GM19043 (cell line): Measurements from ENCODE around the gene CHKB.
"Not testable (repeated sequence)": the region's sequence is repeated elsewhere in the genome, so short reads cannot be mapped to it uniquely, and the experiment has no call there.

Experiments used
- ATAC-seq: cut with Tn5 transposase; IDR thresholded peaks from one replicate; pipeline ENCODE4 v1.9.1; 2021; ENCODE audit warnings: low read depth; ENCODE audit not compliant: unreplicated experiment

Gene CHKB

DNA sequence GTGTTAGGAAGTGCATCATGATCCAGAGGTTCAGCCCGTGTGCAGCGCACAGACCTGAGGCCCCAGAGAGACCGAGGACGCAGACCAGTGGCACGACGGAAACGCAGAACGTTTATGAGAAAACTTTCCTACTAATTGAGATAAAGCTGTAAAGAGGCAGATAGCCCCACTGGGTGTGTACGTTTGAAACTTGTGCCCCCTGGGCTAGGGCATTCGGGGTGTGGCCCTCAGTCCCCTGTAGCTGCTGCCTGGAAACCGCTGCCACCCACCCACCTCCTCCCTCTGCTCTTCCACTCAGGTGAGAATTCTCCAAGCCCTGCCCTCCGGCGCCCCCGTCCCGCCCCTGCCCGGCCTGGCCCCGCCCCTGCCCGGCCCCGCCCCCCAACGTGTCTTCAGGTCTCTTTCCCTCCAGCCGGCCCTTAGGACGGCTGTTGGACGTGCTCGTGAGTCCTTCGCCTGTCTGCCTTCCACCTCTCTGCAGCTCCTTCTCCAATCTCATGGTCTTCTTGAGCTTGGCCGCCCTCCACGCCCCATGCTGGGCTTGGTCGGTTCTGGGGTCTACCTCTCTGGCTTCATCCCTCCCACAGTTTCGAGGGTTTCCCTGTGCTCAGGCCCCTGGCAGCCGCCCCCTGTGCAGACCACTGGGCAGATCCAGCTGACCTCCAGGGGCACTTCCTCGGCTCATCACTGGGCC is 30.0 kb upstream of the CHKB start:
- no peak for ATAC-seq

DNA sequence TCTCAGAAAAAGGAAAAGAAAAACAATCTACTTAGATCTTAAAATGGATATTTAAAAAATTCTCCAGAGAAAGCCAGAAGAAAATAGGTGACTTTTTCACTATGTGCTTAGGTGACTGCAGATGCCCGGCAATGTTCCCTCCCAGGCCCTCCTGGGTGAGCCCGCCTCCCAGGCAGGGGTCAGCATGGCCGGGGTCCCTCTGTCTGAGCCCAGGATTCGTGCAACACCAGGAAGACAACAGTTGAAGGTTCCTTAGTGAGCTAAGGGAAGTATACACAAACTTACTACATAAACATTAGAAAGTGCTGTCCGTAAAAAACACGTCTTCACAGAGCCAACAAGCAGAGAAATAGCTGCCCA is 29.5 kb upstream of the CHKB start:
- no peak for ATAC-seq

DNA sequence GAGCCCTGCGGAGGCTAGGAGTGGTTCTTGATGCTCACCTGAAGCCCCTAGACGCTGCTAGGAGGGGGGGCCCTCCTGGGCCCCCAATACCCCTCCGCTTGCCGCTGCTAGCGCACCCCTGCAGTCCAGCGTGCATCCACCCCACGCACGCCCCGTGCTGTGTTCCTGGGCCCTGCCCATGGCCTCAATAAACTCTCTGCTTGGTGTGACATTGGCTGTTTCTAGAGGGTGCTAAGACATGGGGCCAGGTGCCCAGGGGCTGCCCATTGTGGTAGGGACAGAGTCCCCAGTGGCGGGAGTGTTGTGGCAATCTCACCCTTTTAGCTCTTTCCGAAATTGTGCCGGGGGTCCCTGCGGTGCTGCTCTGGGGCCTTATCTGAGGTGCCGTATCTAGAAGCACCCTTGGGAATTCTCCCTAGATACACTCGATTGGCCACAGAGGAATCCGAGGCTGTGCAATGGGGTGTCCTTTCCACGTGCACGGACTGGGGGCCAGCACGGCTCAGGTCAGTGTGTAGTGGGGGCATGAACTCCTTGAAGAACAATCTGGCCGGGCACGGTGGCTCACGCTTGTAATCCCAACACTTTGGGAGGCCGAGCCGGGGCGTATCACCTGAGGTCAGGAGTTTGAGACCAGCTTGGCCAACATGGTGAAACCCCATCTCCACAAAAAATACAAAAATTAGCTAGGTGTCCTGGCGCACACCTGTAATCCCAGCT is 28.9 kb upstream of the CHKB start:
- ATAC-seq: no peak

DNA sequence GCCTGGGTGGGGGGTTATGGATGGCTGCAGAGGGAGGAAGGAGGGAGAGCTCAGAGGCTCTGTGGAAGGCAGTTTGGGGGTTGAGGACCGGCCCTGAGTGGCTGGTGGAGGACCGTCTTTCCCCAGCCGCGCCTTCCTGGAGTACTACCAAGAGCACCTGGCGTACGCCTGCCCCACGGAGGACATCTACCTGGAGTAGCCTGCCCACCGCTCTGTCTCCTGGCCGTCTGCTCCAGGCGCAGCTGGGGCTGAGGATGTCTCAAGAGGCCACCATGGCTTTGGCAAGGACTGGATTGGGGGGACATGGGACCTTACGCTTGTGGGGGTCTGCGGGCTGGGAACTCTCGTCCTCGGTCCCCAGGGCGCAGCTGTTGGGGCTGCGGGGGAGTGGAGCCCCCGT is 27.9 kb upstream of the CHKB start:
- ATAC-seq: no peak

DNA sequence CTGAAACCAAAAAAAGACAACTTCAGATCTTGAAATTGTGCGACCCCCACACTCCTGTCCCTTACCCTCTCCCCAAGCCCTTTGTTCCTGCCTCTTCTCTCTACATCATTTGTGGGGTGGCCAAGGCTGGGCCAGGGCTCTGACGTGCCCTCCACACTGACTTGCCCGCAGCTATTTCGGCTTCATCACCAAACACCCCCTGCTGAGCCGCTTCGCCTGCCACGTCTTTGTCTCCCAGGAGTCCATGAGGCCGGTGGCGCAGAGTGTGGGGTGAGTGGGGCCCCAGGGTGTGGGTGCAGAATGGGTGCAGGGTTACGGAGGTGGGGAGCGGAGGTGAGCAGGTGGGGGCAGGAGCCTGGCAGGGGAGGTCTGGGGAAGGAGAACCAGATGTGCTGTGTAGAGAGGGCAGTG is 27.4 kb upstream of the CHKB start:
- no peak for ATAC-seq

DNA sequence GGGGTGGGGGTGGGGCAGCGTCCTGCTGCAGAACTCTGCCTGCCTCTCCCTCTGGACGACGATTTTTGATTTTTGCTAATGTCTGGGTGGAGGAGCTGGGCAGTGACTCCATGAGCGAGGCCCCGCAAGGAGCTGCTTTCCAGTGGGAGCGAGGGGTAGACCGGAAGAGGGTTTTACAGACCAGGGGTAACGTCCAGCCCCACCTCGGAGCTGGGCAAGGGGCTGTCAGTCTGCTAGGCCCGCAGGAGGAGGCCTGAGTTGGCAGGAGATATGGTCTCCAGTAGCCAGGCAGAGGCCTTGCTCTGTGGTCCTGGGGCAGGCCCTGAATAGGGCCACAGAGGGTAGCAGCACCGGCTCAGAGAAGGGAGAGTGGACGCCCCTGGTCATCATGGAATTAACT is 26.9 kb upstream of the CHKB start:
- no peak for ATAC-seq

DNA sequence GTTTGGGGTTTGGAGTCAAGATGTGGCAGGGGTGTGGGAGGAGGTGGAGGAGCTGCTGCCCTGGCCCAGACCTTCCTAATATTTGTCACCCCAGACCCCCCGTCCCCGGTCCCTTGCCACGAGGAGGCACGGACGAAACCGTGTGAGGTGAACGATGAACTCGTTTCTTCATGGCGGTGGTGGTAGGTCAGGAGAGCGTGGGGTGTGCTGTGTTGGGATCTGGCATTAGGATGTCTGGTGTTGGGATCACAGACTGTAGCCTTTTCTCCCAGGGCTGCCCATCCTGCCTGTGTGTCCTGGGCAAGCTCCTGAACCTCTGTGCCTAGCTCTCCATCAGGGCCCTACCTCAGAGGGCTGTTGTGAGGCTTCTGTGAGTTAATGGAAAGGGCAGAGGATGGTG is 26.3 kb upstream of the CHKB start:
- no peak for ATAC-seq

DNA sequence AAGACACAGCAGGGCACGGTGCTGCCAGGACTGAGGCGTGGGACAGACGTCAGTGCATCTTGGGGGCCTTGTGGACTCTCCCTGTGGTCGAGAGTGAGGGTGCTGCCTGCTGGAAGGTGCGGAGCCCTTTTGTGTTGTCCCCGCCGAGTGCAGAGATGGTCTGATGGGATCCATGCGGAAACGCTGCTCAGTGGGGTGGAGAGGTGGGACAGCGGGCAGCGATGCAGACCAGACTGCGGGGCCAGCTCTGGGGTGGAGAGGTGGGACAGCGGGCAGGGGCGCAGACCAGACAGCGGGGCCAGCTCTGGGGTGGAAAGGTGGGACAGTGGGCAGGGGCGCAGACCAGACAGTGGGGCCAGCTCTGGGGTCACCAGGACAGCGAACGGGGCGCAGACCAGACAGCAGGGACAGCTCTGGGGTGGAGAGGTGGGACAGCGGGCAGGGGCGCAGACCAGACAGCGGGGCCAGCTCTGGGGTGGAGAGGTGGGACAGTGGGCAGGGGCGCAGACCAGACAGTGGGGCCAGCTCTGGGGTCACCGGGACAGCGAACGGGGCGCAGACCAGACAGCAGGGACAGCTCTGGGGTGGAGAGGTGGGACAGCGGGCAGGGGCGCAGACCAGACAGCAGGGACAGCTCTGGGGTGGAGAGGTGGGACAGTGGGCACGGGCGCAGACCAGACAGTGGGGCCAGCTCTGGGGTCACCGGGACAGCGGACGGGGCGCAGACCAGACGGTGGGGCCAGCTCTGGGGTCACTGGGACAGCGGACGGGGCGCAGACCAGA is 25.6 kb upstream of the CHKB start:
- ATAC-seq: not testable (repeated sequence)

DNA sequence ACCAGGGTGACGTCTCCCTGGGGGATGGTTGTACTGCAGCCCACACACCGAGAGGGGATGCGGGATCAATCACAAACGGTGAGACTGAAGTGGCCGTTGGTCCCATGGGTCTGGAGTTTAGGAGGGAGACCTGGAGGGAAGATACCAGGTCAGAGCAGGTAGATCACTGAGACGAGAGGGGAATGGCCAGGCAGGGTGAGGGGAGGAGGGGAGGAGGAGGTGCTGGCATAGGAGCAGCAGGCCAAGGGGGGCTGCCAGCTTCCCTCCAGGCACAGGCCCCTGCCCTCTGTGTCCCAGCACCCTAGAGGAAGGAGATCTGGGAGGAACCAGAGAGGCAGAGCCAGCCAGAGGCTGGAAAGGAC is 25.0 kb upstream of the CHKB start:
- no peak for ATAC-seq

DNA sequence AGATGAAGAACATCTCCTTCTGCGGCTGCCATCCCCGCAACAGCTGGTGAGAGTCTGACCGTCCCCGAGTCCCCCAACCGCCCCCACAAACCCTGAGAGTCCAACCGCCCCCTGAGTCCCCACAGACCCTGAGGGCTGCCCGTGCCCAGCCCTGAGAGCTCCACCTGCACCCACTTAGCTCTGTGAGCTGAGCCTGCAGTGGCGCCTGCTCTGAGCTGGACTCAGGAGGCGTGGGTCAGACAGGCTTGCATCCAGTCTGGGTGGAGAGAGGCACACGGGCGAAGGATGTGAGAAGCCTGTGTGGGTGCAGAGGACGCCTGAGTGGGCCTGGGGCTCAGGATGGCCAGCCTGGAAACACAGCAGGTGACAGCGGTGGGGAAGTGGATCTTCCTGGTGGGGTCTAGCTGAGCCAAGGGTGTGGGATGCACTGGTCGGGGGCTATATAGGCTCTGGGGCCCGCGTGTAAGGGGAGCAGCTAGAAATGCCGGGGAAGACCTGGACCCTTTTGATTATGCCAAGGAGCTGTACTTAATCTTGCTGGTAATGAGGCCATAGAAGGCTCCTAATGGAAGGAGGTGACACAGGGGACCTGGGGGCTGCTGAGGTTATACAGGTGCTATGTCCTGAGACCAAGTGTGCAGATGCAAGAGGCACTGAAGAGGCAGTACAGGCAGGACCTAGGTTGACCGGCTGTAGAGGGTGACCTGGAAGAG is 24.5 kb upstream of the CHKB start:
- ATAC-seq: no peak

DNA sequence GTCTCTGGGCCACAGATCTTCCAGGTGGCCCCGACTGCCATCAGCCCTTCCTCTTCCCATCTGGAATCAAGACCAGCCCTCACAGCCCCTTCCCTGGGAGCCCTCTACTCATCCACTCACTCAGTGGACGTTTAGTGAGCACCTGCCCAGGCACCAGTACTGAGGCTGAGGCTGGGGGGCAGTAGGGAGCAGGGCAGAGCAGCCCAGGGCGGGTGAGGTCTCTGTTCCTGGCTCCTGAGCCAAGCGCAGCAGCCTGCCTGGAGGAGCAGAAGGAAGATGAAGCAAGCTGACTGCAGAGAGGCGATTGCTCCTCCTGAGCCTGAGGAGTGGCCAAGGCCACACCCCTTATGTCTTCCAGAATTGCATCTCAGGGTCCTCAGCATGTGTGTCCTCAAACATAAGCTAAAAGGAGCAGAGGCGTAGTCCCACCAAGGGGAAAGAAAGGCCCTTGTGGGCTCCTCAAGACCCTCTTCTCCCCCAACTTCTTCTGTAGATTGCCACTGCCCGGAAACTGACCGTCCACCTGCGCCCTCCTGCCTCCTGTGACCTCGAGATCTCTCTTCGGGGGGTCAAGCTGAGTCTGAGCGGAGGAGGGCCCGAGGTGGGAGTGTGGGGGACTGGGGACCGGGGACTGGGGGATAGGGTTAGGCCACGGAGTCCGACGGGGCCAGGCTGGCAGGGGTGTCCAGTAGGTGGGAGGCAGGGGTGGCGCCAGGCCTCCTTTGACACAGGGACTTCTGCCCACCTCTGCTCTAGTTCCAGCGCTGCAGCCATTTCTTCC is 23.7 kb upstream of the CHKB start:
- no peak for ATAC-seq

DNA sequence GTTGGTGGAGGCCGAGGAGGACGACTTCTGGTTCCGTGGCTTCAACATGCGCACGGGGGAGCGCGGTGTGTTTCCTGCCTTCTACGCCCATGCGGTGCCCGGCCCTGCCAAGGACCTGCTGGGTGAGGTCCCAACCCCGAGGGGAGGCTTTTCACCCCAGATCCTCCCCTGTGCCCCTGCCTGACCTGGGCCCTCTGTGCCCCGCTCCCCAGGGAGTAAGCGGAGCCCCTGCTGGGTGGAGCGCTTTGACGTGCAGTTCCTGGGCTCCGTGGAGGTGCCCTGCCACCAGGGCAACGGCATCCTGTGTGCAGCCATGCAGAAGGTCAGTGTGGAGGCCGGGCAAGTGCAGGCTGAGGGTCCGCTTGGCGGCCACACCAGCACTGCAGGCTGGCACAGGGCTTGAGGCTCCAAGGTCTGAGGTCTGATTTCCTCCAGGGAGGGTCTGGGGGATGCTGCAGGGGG is 23.0 kb upstream of the CHKB start:
- ATAC-seq: no peak

DNA sequence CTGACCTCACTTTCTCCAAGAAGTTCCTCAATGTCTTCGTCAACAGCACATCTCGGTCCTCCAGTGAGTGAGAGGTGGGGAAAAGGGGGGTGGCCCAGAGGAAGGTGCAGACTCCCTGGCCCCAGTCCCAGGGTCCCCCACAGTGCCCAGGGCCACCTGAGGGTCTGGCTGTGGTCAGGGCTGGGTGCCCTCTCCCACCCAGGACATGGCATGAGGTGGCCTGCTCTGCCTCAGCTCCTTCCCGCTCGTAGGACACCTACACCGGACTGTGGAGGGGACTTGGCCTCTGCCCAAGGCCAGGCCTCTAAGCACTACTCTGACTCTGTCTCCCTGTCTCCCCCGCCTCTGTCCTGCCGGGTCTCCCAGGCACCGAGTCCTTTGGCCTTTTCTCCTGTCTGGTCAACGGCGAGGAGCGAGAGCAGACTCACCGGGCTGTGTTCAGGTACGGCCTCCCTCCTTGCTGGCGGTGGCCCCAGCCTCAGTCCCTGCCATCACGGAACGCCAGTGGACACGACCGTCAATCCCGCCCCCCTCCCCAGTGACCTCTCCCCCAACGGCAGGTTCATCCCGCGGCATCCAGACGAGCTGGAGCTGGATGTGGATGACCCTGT is 22.5 kb upstream of the CHKB start:
- ATAC-seq: no peak

DNA sequence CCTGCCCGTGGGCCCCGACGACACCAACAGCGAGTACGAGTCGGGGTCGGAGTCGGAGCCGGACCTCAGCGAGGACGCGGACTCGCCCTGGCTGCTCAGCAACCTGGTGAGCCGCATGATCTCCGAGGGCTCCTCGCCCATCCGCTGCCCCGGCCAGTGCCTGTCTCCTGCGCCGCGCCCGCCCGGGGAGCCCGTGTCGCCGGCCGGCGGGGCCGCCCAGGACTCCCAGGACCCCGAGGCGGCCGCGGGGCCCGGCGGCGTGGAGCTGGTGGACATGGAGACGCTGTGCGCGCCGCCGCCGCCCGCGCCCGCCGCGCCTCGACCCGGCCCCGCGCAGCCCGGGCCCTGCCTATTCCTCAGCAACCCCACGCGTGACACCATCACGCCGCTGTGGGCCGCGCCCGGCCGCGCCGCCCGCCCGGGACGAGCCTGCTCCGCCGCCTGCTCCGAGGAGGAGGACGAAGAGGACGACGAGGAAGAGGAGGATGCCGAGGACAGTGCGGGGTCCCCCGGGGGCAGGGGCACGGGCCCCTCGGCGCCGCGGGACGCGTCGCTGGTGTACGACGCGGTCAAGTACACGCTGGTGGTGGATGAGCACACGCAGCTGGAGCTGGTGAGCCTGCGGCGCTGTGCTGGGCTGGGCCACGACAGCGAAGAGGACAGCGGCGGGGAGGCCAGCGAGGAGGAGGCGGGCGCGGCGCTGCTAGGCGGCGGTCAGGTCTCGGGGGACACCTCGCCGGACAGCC is 21.8 kb upstream of the CHKB start:
- no peak for ATAC-seq

DNA sequence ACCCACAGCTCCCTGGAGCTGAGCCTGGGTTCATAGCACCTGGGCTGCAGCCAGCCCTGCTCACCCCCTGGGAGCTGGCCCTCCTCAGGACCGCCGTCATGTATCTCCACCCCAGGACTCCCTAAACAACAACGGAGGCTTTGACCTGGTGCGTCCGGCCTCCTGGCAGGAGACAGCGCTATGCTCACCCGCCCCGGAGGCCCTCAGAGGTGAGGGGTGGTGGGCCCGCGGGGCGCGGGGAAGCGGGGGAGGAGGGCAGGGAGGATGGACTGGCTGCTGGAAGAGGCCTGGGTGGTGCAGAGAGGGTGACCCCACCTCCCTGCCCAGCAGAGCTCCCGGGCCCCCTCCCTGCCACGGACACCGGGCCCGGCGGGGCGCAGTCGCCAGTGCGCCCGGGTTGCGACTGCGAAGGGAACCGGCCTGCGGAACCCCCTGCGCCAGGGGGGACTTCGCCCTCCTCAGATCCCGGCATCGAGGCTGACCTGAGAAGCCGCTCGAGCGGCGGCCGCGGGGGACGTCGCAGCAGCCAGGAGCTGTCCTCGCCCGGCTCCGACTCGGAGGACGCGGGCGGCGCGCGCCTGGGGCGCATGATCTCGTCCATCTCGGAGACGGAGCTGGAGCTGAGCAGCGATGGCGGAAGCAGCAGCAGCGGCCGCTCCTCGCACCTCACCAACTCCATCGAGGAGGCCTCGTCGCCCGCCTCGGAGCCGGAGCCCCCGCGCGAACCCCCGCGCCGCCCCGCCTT is 21.0 kb upstream of the CHKB start:
- no peak for ATAC-seq

DNA sequence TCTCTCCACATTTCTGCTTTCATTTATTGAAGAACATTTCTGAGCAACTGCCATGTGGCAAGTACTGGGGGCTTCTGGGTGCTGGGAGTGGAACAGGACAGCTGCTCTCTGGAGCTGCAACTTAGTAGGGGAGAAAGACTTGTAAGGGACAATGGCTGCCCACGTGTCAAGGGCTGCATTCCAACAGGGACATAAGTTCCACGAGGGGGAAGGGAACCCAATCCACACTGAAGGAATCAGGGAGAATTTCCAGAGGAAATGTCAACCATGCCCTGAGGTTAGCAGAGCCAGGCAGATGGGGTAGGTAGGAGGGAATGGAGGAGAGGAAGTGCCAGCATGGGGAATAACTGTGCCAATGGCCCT is 19.7 kb upstream of the CHKB start:
- ATAC-seq: no peak

DNA sequence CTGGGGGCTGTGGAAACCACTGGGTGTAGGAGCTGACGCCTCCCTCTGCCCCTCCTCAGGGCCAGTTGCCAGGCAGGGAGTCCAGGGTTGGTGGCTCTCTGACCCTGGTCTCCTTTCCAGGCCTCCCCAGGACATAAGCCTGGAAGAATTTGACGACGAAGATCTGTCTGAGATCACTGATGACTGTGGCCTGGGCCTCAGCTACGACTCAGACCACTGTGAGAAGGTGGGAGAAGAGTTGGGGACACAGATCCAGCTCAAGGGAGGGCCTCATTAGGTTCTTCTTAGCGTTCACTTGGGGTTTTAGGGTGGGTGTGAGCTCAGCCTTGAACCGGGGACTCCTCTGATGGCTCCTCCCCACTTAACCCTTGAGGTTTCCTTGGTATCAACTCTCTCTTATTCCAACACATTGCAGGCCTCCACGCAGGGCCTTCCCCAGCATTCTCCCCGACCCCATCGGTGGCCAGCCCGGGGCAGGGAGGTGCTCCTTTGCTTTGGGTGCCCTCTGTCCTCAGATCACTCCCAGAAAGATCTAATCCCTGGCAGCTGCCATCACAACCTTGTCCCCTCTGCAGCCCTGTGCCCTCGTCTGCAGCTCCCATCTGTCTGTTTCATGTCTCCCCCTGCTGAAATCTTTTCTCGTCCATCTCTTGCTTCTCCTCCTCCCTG is 19.2 kb upstream of the CHKB start:
- ATAC-seq: no peak
